GM12891 (cell line): ENCODE data around the gene TNRC6C.

Source experiments
- DNase-seq: peaks from one replicate; pipeline ENCODE4 v3.0.0; 2011; ENCODE audit warnings: low spot score; ENCODE audit not compliant: insufficient read length
- FAIRE-seq: peaks from 2 replicates; lab custom pipeline; 2011; peaks lifted over from hg19 to GRCh38; lab: Jason Lieb, UNC
- PAX5 ChIP-seq: IDR thresholded peaks from 2 replicates; pipeline ENCODE4 v1.6.1; 2011; ENCODE audit warnings: low read length, moderate library complexity, mild to moderate bottlenecking; ENCODE audit not compliant: insufficient read depth, severe bottlenecking
- POLR2A ChIP-seq: IDR thresholded peaks from 2 replicates; pipeline ENCODE4 v1.6.1; 2011; ENCODE audit warnings: low read depth, low read length, control low read depth
- POLR2AphosphoS5 ChIP-seq: IDR thresholded peaks from 2 replicates; pipeline ENCODE4 v1.6.1; 2011; ENCODE audit warnings: low read depth, low read length, control low read depth
- POU2F2 ChIP-seq: IDR thresholded peaks from 2 replicates; pipeline ENCODE4 v1.6.1; 2011; ENCODE audit warnings: low read depth, mild to moderate bottlenecking, control low read depth, low read length, moderate library complexity
- SPI1 ChIP-seq: IDR thresholded peaks from 2 replicates; pipeline ENCODE4 v1.6.1; 2011; ENCODE audit warnings: low read depth, low read length, control low read depth
- TAF1 ChIP-seq: IDR thresholded peaks from 2 replicates; pipeline ENCODE4 v1.6.1; 2011; ENCODE audit warnings: low read depth, low read length, control low read depth

The TNRC6C gene

DNA sequence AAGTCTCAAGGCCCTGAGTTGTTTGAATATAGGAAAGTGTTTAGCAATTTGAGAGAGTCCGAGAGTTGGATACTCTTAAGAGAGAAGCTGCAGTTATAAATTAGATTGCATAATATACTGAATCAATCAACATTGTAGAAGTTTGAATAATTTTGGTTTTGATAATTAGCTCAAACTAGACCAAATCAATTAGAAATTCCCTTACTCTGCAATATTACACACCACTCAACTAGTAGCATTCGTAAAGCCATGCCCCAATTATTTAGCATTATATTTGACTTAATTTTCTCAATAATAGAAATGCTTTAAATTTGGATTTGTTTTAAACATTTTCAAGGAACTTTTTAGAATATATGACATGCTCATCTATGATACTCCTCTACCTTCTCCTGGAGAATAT lies 49.1 kb downstream of the TNRC6C start:
- TF ChIP-seq POLR2AphosphoS5: no peak
- TF ChIP-seq SPI1: no peak
- TF ChIP-seq POLR2A: no peak
- no peak for TF ChIP-seq POU2F2
- no peak for TF ChIP-seq TAF1
- no peak for TF ChIP-seq PAX5

GRCh38 chr17:78010759-78011158 lies 52.3 kb downstream of the TNRC6C start:
- no peak for TF ChIP-seq PAX5
- no peak for TF ChIP-seq POLR2AphosphoS5
- TF ChIP-seq POLR2A: no peak
- TF ChIP-seq POU2F2: no peak
- TF ChIP-seq TAF1: no peak
- no peak for TF ChIP-seq SPI1
- FAIRE-seq (no peak), DNase-seq (no peak)

More for the DNA sequence above, 49.1 kb downstream of the TNRC6C start:
- DNase-seq (no peak), FAIRE-seq (no peak)

- FAIRE-seq (no peak), DNase-seq (no peak)
- TF ChIP-seq TAF1 (no peak), SPI1 (no peak), POLR2AphosphoS5 (no peak)
Measured at GRCh38 chr17:78012428-78012827, 53.9 kb downstream of the TNRC6C start.

DNA sequence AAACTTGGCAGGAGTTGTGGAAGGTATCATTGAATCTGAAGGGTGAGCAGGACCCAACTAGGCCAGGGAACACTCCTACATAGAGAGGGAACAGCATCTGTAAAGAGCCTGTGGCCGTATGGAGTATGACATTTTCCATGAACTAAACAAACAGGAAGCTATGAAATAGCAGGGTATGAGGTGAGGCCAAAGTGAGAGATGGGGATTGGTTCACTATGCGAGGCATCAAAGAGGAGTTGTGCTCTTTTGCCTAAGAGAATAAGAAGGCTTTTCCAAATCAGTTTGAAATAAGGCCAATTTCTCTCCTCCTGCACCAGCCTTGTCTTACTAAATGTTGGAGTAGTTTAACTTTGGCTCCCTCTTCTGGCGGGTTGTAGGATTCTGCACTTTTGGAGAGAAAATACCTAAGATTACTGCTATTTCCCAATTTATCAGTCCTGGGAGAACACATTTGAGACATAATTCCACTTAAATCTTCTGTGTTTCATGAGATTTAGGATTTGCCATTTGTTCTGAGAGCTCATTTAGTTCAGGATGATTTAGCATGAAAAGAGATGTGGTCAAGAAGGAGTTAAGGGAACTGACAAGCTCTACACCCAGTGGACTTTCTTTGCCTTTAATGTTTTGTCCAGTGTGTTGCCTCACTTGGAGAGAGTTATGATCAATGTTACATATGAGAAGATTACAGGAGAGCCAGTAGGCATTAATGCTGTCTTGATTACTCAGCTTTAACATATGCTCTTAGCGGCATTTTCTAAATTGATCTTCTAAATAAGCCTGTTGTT lies 55.4 kb downstream of the TNRC6C start:
- FAIRE-seq (peak; percentile 55), DNase-seq (no peak)
- no peak for TF ChIP-seq SPI1
- TF ChIP-seq POU2F2: no peak
- TF ChIP-seq PAX5: no peak
- no peak for TF ChIP-seq TAF1
- TF ChIP-seq POLR2A: no peak
- TF ChIP-seq POLR2AphosphoS5: no peak

- TF ChIP-seq POLR2A: no peak
- no peak for TF ChIP-seq POU2F2
- TF ChIP-seq SPI1: no peak
- no peak for TF ChIP-seq TAF1
- DNase-seq (no peak), FAIRE-seq (no peak)
Measured at GRCh38 chr17:78014646-78015045, 56.1 kb downstream of the TNRC6C start.

- TF ChIP-seq POLR2A (no peak), TAF1 (no peak), POU2F2 (no peak), PAX5 (no peak)
- FAIRE-seq (no peak), DNase-seq (no peak)
Measured at GRCh38 chr17:78016852-78017251, 58.3 kb downstream of the TNRC6C start.

DNA sequence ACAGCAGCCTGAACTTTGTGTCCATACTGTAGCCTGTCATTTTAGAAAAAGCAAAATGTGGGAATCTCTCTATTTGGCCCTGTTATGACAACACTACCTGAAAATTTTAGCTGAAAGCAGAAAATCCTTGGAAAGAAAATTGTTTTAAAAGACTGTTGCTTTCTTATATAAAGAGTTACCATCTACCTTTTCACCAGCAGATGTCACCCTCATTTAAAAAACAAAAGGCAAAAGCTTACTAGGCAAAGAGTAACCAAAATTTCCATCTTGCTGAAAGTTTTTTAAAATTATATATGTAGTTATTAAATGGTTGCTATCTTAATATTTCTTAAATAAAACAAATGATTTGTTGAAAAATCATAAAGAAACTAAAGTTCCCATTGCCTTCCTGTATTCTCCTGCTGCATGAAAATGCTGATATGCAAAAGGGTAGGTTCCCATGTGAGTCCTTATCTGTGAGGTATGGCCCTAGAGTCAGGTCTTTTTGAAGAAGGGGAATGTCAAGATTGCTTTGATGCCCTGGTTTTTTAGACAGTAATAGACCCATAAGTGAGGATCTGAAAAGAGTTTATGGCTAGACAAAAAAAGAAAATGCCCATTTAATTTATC lies 61.0 kb downstream of the TNRC6C start:
- FAIRE-seq (no peak), DNase-seq (no peak)
- TF ChIP-seq SPI1 (no peak), TAF1 (no peak), PAX5 (no peak), POLR2A (no peak), POU2F2 (no peak), POLR2AphosphoS5 (no peak)

DNA sequence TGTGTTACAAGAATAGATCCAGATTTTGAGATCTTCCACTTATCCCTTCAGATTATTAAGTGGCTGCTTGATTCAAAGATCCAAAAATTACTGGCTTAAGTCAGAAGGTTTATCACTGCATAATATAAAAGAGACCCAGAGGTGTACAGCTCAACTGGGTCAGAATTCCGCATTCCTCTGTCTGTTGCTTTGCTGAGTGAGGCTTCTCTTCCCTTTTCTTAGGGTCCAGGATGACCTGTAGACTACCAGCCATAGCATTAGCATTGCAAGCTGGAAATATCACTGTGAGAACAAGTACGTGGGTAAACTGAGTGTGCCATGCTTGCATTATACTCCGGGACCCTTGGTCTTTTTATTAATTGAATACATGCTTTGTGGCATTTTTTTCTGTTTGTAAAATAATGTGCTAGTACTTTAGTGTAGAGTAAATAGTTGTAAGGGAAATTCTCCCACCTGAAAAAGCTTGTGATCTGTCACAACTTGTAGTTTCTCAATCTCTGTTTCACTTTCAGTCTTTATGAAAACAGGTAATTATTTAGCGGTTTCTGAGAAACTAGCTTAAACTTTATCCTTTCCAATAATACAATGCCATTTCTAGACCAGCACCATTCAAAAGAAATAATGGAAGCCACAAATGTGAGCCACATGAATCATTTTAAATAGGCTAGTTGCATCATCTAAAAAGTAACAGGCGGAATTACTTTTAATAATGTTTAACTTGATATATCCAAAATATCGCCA lies 61.6 kb downstream of the TNRC6C start:
- FAIRE-seq (no peak), DNase-seq (no peak)
- no peak for TF ChIP-seq POLR2A
- TF ChIP-seq POU2F2: no peak
- no peak for TF ChIP-seq SPI1
- TF ChIP-seq POLR2AphosphoS5: no peak
- TF ChIP-seq PAX5: no peak
- no peak for TF ChIP-seq TAF1

GRCh38 chr17:78020717-78021108 lies 62.2 kb downstream of the TNRC6C start:
- no peak for DNase-seq
- TF ChIP-seq TAF1 (no peak), PAX5 (no peak), POU2F2 (no peak), SPI1 (no peak), POLR2AphosphoS5 (no peak), POLR2A (no peak)
- FAIRE-seq: no peak
